Endothelial cell of umbilical vein (primary cell): ENCODE results near the gene TMEM145. TPM values are rescaled to one million over a fixed set of nuclear protein-coding genes. Genes with fewer than 3 reads are reported as not detected.

Experiments
- BruUV-seq: library from RNA; stranded (reverse); fragments of 400-500 nt; replicated peaks from 2 replicates; lab custom pipeline; 2021; lab: Mats Ljungman, UMichigan
- CTCF ChIA-PET: fragments of 300-600, 350-600 bp; sonication (Branson Sonifier 250); formaldehyde crosslinking; loops from one replicate; lab custom pipeline; 2021; ENCODE audit warnings: antibody characterized with exemption, inconsistent platforms; lab: Charles Lee
- POLR2A ChIA-PET: fragments of 300-600, 350-600 bp; sonication (Branson Sonifier 250); formaldehyde crosslinking; loops from one replicate; lab custom pipeline; 2021; ENCODE audit warnings: antibody characterized with exemption, inconsistent platforms; lab: Charles Lee
- DNase-seq: peaks from one replicate; pipeline ENCODE4 v3.0.0-alpha.2; 2011; ENCODE audit warnings: low read depth, low spot score
- FAIRE-seq: peaks from 2 replicates; lab custom pipeline; 2011; peaks lifted over from hg19 to GRCh38; lab: Jason Lieb, UNC
- H2AFZ ChIP-seq: 2 replicates; pipeline ENCODE4 v1.6.0; 2012; ENCODE audit warnings: low read depth, low read length, control low read depth, inconsistent platforms
- H3K27ac ChIP-seq: 2 replicates; pipeline ENCODE4 v1.5.1; 2011; ENCODE audit warnings: low read depth, mild to moderate bottlenecking, control low read depth, low read length, moderate library complexity; ENCODE audit not compliant: insufficient read depth
- H3K27me3 ChIP-seq, 2 experiments: 2 replicates each; pipeline versions ENCODE4 v1.6.0 to v1.6.1; 2011; ENCODE audit warnings: low read length in 2 of 2, mixed read lengths in 1 of 2; ENCODE audit not compliant: control insufficient read depth in 2 of 2, insufficient read depth in 2 of 2
- H3K36me3 ChIP-seq, 2 experiments: 2 replicates in 1 of 2; 3 replicates in 1 of 2; pipeline ENCODE4 v1.5.1; 2011; ENCODE audit warnings: low read length in 2 of 2, mild to moderate bottlenecking in 1 of 2, moderate library complexity in 1 of 2; ENCODE audit not compliant: control insufficient read depth in 2 of 2, insufficient read depth in 2 of 2; ENCODE audit errors: extremely low read depth in 1 of 2
- H3K4me1 ChIP-seq: 3 replicates; pipeline ENCODE4 v1.5.1; 2011; ENCODE audit warnings: mild to moderate bottlenecking, low read length; ENCODE audit not compliant: control insufficient read depth, insufficient read depth; ENCODE audit errors: extremely low read depth
- H3K4me2 ChIP-seq: 2 replicates; pipeline ENCODE4 v1.6.1; 2011; ENCODE audit warnings: low read length, control low read depth, mixed read lengths; ENCODE audit not compliant: insufficient read depth
- H3K4me3 ChIP-seq, 3 experiments: fragments of 200-600 bp in 1 of 3; sonication (generic), shearing (Covaris generic) in 1 of 3; replicated peaks in 1 of 3; 2 replicates each; pipeline ENCODE4 v1.5.1; 2011 to 2016; ENCODE audit warnings: control low read depth in 3 of 3, low read length in 3 of 3, mild to moderate bottlenecking in 2 of 3, inconsistent platforms in 1 of 3, low read depth in 1 of 3, moderate library complexity in 1 of 3; ENCODE audit not compliant: insufficient read depth in 1 of 3
- H3K79me2 ChIP-seq: 2 replicates; pipeline ENCODE4 v1.6.0; 2012; ENCODE audit warnings: low read length, inconsistent platforms; ENCODE audit not compliant: control insufficient read depth, insufficient read depth
- H3K9ac ChIP-seq: replicated peaks from 2 replicates; pipeline ENCODE3; 2011; ENCODE audit warnings: low read length, control low read depth; ENCODE audit not compliant: insufficient read depth; ENCODE audit errors: extremely low read depth
- H3K9me1 ChIP-seq: replicated peaks from 3 replicates; pipeline ENCODE4 v1.6.0; 2011; ENCODE audit warnings: mild to moderate bottlenecking, low read length; ENCODE audit not compliant: control insufficient read depth, insufficient read depth; ENCODE audit errors: extremely low read depth
- H3K9me3 ChIP-seq: replicated peaks from 2 replicates; pipeline ENCODE4 v1.5.1; 2012; ENCODE audit warnings: low read length, inconsistent platforms; ENCODE audit not compliant: control insufficient read depth, insufficient read depth
- H4K20me1 ChIP-seq: replicated peaks from 2 replicates; pipeline ENCODE3; 2011; ENCODE audit warnings: mild to moderate bottlenecking, low read length; ENCODE audit not compliant: control insufficient read depth, insufficient read depth; ENCODE audit errors: extremely low read depth
- CTCF ChIP-seq, 2 donors: IDR thresholded peaks; 1 replicate in 1 of 2; 2 replicates in 1 of 2; pipeline ENCODE4 v1.5.1; 2011; ENCODE audit warnings: low read length in 2 of 2, mild to moderate bottlenecking in 2 of 2, moderate library complexity in 2 of 2, control low read depth in 1 of 2, inconsistent platforms in 1 of 2, low read depth in 1 of 2; ENCODE audit not compliant: insufficient read depth in 1 of 2; ENCODE audit errors: extremely low read depth in 1 of 2
- EZH2 ChIP-seq: IDR thresholded peaks from 2 replicates; pipeline ENCODE4 v1.6.1; 2012; ENCODE audit warnings: borderline replicate concordance, low read depth, mild to moderate bottlenecking, moderate library complexity, low read length, inconsistent platforms; ENCODE audit not compliant: severe bottlenecking
- FOS ChIP-seq: IDR thresholded peaks from 2 replicates; pipeline ENCODE4 v1.6.1; 2011; ENCODE audit warnings: mild to moderate bottlenecking, low read length, moderate library complexity, borderline replicate concordance; ENCODE audit not compliant: insufficient read depth
- GATA2 ChIP-seq: IDR thresholded peaks from 2 replicates; pipeline ENCODE4 v1.7.0; 2011; ENCODE audit warnings: low read depth, mild to moderate bottlenecking, moderate library complexity, mixed read lengths, low read length; ENCODE audit not compliant: insufficient read length, insufficient read depth
- JUN ChIP-seq: IDR thresholded peaks from 2 replicates; pipeline ENCODE4 v1.6.1; 2011; ENCODE audit warnings: borderline replicate concordance, low read depth; ENCODE audit not compliant: insufficient read length, insufficient read depth
- MAX ChIP-seq: IDR thresholded peaks from 2 replicates; pipeline ENCODE4 v1.6.1; 2011; ENCODE audit not compliant: insufficient read depth, insufficient read length
- POLR2A ChIP-seq: IDR thresholded peaks from 2 replicates; pipeline ENCODE4 v1.6.1; 2012; ENCODE audit warnings: low read depth, mild to moderate bottlenecking, control low read depth, low read length
- POLR2AphosphoS5 ChIP-seq: IDR thresholded peaks from 2 replicates; pipeline ENCODE4 v1.6.1; 2012; ENCODE audit warnings: low read depth, mild to moderate bottlenecking, control low read depth, low read length, moderate library complexity; ENCODE audit not compliant: insufficient read depth
- dilution Hi-C: fragments of 300-500 bp; cut with MboI; formaldehyde crosslinking; loops from one replicate; pipeline ENCODE4 v1.15.0; 2019; ENCODE audit warnings: low sequenced_read_pairs; ENCODE audit not compliant: extremely low pct_ligation_motif_present
- intact Hi-C: fragments of 100-400 bp; cut with micrococcal nuclease; formaldehyde crosslinking; loops from one replicate; pipeline ENCODE4 v1.10.0; 2022
- polyA plus RNA-seq, 4 experiments: library from polyadenylated mRNA; depleted of rRNA in 3 of 4; stranded (reverse) in 3 of 4; unstranded in 1 of 4; fragments of >200 nt; gene quantifications; 2 replicates each; pipeline versions ENCODE4 v1.2.1 to v1.2.3, GENCODE V29; 2011 to 2012; ENCODE audit warnings: missing spikeins in 1 of 4
- total RNA-seq: library from RNA; stranded (reverse); gene quantifications from 2 replicates; pipeline ENCODE4 v1.2.3, GENCODE V29; 2021

The TMEM145 gene
- total and polyA plus RNA-seq, 2 donors (not counting 3 experiments of a cell fraction or from before 2014, with no cell fraction given): not detected

GRCh38 chr19:42287827-42288107 is 25.3 kb upstream of the TMEM145 start:
- no peak overlapping the region for H3K4me3 ChIP-seq
- DNase-seq (no peak), FAIRE-seq (no peak)
- ChIA-PET CTCF (interaction anchor here (1.3 to 1.9 kb wide), 2 partner anchors 9 to 42 kb away, joined by 3 to 8 read pairs; no protein-coding TSS in a partner anchor), POLR2A (no interaction called here)
- H3K4me2 ChIP-seq: no peak overlapping the region
- no peaks in the 10 kb centered on the region for H3K9me3 ChIP-seq
- BruUV-seq: no TSS peak
- intact Hi-C loops: no loop called here
- TF ChIP-seq GATA2 (no peak), MAX (no peak), FOS (no peak), POLR2AphosphoS5 (no peak), EZH2 (no peak), CTCF (IDR thresholded peaks at IDR 0.05; ENCODE audit: extremely low read depth in 1 of 2, insufficient read depth in 1 of 2, low read depth in 1 of 2, low read length in 2 of 2) (no peak), JUN (no peak), POLR2A (no peak)
- no peaks in the 10 kb centered on the region for H3K27me3 ChIP-seq
- H3K27ac ChIP-seq: no peak overlapping the region
- H3K4me1 ChIP-seq: peaks cover 24% of the 10 kb centered on the region
- H3K36me3 ChIP-seq: peaks cover 14 to 53% of the 10 kb centered on the region in 2 experiments
- dilution Hi-C loops: no loop called here
- peaks cover 20% of the 10 kb centered on the region for H3K79me2 ChIP-seq
- H2AFZ ChIP-seq: no peak overlapping the region
- no peak overlapping the region for H3K9ac ChIP-seq
- H3K9me1 ChIP-seq: no peaks in the 10 kb centered on the region
- H4K20me1 ChIP-seq: no peaks in the 10 kb centered on the region
